ENCODE measurements around the gene LAMTOR1.

The LAMTOR1 gene

GRCh38 chr11:72080326-72081183 is 22.5 kb downstream of the LAMTOR1 start, which contains the start of the genes LRRC51 and NUMA1:
Gene LRRC51, plus strand, starts transcription at chr11:72080850. Its CDS starts 8,234 bp downstream, at chr11:72089084.
Gene NUMA1, minus strand, starts transcription at chr11:72080542. Its CDS starts 44,599 bp downstream, at chr11:72035943.
- no peak for TF ChIP-seq CTCF (IDR thresholded peaks at IDR 0.05; ENCODE audit: low read depth, low read length)
- H3K4me3 ChIP-seq (ENCODE audit: low read depth, low read length) = peak within 1 kb of the TSS; percentile 83

GRCh38 chr11:72079819-72080325 is 23.2 kb downstream of the LAMTOR1 start:
- H3K4me3 ChIP-seq (ENCODE audit: low read depth, low read length) = peak overlapping the region; percentile 83
- TF ChIP-seq CTCF (IDR thresholded peaks at IDR 0.05; ENCODE audit: low read depth, low read length) = no peak

GRCh38 chr11:72078477-72078876 is 24.6 kb downstream of the LAMTOR1 start:
- no peak for TF ChIP-seq CTCF (IDR thresholded peaks at IDR 0.05; ENCODE audit: low read depth, low read length)
- H3K4me3 ChIP-seq (ENCODE audit: low read depth, low read length) = peak overlapping the region; percentile 83

GRCh38 chr11:72075756-72076155 is 27.3 kb downstream of the LAMTOR1 start:
- TF ChIP-seq CTCF (IDR thresholded peaks at IDR 0.05; ENCODE audit: low read depth, low read length) = no peak
- no peak overlapping the region for H3K4me3 ChIP-seq (ENCODE audit: low read depth, low read length)

- H3K4me3 ChIP-seq (ENCODE audit: low read depth, low read length) = no peak overlapping the region
- TF ChIP-seq CTCF (IDR thresholded peaks at IDR 0.05; ENCODE audit: low read depth, low read length) = no peak
Observed at GRCh38 chr11:72075109-72075508, 28.0 kb downstream of the LAMTOR1 start.

GRCh38 chr11:72072348-72072747 is 30.7 kb downstream of the LAMTOR1 start:
- H3K4me3 ChIP-seq (ENCODE audit: low read depth, low read length) = no peak overlapping the region
- no peak for TF ChIP-seq CTCF (IDR thresholded peaks at IDR 0.05; ENCODE audit: low read depth, low read length)

GRCh38 chr11:72070491-72070890 is 32.6 kb downstream of the LAMTOR1 start:
- no peak for TF ChIP-seq CTCF (IDR thresholded peaks at IDR 0.05; ENCODE audit: low read depth, low read length)
- H3K4me3 ChIP-seq (ENCODE audit: low read depth, low read length) = no peak overlapping the region
